Frontal cortex (tissue), 4 donors: ENCODE measurements around the gene PTPRQ. TPM values are rescaled to one million over a fixed set of nuclear protein-coding genes. Genes with fewer than 3 reads are reported as not detected.
"Not testable (repeated sequence)": the region's sequence is repeated elsewhere in the genome, so short reads cannot be mapped to it uniquely, and the experiment has no call there.

Experiments
- DNase-seq, 2 donors: peaks; one replicate each; pipeline ENCODE4 v3.0.0; 2012; ENCODE audit warnings: low spot score in 2 of 2
- FAIRE-seq: peaks from 2 replicates; lab custom pipeline; 2012; peaks lifted over from hg19 to GRCh38; lab: Jason Lieb, UNC
- total RNA-seq: library from RNA; depleted of rRNA; stranded (reverse); fragments of >200 nt; gene quantifications from one replicate; pipeline ENCODE4 v1.2.3, GENCODE V29; 2014
- donor health status: control.
- donor health status: control.
- donor health status: control.

The PTPRQ gene
- total RNA-seq, 1 donor from 2014 or later, result 0.82 TPM

GRCh38 chr12:80470403-80470802, 26.4 kb downstream of the PTPRQ start:
- FAIRE-seq (no peak), DNase-seq (no peak)

DNA sequence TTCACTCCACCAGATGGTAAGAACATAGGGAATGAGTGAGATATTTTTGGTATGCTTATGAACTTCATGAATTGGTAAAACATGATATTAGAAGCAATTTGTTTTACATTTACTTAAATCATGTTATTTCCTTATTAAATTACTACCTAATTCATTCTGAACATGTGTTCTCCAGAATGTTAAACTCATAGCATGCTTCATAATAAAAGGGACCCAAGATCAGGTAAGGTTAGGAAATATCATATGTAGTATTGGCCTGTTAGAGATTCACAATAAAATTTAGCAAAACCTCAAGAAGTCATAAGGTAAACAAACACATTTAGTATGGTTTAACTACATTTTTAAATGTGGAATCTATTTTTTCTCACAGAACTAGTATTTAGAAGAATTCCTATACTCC, 28.2 kb downstream of the PTPRQ start:
- FAIRE-seq (no peak), DNase-seq (no peak)

- FAIRE-seq (peak; percentile 78), DNase-seq (no peak)
These were observed 29.0 kb downstream of the PTPRQ start for GRCh38 chr12:80472911-80473500.

DNA sequence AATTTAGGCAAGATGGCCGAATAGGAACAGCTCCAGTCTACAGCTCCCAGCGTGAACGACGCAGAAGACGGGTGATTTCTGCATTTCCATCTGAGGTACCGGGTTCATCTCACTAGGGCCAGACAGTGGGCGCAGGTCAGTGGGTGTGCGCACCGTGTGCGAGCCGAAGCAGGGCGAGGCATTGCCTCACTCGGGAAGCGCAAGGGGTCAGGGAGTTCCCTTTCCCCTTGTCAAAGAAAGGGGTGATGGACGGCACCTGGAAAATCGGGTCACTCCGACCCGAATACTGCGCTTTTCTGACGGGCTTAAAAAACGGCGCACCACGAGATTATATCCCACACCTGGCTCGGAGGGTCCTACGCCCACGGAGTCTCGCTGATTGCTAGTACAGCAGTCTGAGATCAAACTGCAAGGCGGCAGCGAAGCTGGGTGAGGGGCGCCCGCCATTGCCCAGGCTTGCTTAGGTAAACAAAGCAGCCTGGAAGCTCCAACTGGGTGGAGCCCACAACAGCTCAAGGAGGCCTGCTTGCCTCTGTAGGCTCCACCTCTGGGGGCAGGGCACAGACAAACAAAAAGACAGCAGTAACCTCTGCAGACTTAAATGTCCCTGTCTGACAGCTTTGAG, 33.6 kb downstream of the PTPRQ start:
- not testable (repeated sequence) for FAIRE-seq, DNase-seq

DNA sequence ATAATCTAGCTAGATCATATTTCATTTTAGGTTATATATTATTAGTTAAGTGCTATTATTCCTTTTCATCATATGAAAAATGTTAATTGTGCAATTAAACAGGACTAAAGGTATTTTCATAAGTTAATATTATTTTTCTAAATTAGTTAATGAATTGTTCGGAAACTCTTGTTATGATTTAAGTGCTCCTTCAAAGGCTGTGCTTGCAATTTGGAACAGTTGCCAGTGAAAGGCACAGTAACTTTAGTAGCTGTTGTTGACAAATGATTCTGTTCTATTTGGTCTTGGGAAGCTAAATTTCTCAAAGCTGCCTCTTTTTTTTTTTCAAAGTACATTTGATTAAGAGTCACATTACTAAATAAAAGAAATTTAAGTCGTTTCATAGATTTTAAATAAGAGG, 40.7 kb downstream of the PTPRQ start:
- DNase-seq, result no peak
- FAIRE-seq, result no peak

- DNase-seq (no peak), FAIRE-seq (no peak)
These were observed 41.4 kb downstream of the PTPRQ start for GRCh38 chr12:80485222-80485987.

- FAIRE-seq (no peak), DNase-seq (no peak)
These were observed 46.3 kb downstream of the PTPRQ start for GRCh38 chr12:80490329-80490728.

DNA sequence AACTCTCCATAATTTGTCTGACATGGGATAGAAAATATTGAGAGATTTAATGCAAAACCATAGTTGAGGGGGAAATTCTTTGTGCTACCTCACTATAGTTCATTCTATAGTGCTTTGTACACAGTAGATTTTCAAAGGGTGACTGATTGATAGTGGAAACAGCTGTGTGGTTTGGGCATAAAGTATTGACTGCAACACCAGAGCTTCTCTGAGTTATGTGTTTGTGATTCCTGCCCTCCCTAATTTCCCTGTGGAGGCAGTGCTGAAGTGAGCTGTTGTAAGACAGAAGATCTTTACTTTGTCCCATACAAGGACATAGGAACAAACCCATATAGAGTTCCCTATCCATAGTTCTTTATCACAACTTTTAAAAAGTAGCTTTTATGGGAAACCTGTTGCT, 47.1 kb downstream of the PTPRQ start:
- FAIRE-seq (no peak), DNase-seq (no peak)

- no peak for FAIRE-seq
These were observed 49.4 kb downstream of the PTPRQ start for GRCh38 chr12:80493466-80493865.

DNA sequence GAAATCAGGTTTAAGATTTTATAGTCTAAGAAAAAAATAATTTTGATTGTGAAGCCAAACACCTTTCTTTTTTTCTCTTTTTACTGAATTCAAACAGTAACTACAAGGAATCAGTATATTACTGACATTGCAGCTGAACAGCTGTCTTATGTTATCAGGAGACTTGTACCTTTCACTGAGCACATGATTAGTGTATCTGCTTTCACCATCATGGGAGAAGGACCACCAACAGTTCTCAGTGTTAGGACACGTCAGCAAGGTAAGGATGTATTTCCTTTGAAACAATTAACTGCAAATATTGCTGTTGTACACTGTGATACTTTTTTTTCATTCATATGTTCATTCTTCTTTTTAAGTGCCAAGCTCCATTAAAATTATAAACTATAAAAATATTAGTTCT, 50.8 kb downstream of the PTPRQ start:
- DNase-seq (no peak), FAIRE-seq (no peak)

More at GRCh38 chr12:80493466-80493865, 49.4 kb downstream of the PTPRQ start:
- no peak for DNase-seq

DNA sequence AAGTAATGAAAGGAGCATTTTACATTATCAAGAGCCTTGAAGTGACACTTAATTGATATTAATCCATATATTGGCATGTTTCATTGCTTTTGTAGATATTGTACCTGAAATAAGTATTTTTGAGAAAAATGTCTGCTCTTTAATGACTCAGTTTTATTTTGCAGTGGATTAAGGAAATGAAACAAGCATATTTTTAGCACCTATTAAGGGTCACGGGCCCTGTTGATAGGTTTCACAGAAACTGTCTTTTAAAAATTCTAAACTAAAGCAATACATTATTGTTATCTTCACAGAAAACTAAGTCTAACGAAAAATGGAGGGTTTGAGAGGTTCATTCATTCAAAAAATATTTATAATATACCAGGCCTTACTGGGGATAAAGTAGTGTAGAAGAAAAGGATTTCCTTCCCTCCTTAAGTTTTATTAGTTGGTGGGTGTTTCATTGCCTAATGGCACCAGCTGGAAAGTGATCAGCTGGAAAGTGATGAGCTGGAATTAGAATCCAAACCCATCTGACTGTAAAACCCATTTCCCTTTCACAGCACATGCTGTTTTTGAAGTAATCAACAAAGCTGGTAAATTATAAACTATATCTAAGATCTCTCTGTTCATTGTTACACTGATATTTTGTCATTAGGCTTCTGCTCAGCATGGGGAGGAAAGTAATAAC, 54.2 kb downstream of the PTPRQ start:
- FAIRE-seq, result no peak

GRCh38 chr12:80504389-80505163, 60.5 kb downstream of the PTPRQ start:
- FAIRE-seq, result no peak

More for the DNA sequence above, 54.2 kb downstream of the PTPRQ start:
- no peak for DNase-seq

GRCh38 chr12:80509781-80510556, 65.9 kb downstream of the PTPRQ start:
- DNase-seq, result no peak

More at GRCh38 chr12:80504389-80505163, 60.5 kb downstream of the PTPRQ start:
- no peak for DNase-seq

GRCh38 chr12:80512781-80513180, 68.7 kb downstream of the PTPRQ start:
- DNase-seq, result no peak
- no peak for FAIRE-seq

More at GRCh38 chr12:80509781-80510556, 65.9 kb downstream of the PTPRQ start:
- FAIRE-seq, result no peak

DNA sequence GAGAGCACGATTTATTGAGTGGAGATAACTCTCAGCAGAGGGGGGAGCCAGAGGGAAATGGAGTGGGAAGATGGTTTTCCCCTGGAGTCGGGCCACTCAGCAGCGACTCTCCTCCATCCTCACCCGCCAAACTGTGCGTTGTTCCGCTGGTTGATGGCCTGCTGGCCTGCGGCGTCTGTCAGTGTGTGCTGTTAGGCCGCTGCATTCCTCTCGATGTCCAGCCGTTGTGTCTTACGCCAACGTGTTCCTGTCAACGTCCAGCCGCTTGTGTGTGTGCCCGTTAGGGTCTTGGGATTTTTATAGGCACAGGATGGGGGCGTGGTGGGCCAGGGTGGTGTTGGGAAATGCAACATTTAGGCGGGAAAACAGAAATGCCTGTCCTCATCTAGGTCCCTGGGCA, 69.2 kb downstream of the PTPRQ start:
- no peak for DNase-seq

DNA sequence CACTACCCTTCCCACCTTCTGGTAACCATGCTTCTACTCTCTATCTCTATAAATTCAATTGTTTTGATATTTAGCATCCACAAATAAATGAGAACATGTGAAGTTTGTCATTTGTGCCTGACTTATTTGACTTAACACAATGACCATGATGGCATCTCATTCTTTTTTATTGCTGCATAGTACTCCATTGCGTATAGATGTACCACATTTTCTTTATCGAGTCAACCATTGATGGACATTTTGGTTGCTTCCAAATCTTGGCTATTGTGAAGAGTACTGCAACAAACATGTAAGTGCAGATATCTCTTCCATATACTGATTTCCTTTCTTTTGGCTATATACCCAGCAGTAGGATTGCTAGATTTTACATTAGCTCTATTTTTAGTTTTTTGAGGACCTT, 73.6 kb downstream of the PTPRQ start:
- FAIRE-seq (no peak), DNase-seq (no peak)

More for the DNA sequence above, 69.2 kb downstream of the PTPRQ start:
- no peak for FAIRE-seq

- no peak for FAIRE-seq
- no peak for DNase-seq
These were observed 87.6 kb downstream of the PTPRQ start for GRCh38 chr12:80531646-80532045.

DNA sequence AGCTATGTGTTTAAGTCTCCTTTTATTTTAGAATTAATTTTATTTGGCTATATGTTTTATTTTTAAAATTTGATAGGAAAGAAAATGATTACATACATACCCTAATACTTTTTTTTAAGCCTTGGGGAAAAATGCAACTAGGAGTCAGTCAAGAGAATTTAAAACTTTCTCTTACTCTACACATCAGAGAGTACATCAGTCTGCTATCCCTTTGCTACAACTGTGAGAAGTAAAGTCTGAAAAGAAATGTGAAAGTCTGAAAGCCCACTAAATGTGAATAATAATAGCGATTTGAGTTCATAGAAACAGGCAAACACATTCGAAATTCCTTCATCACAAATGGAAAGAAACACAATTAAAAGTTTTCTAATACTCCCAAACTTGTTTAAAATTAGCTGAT, 95.0 kb downstream of the PTPRQ start:
- no peak for DNase-seq
- FAIRE-seq, result no peak

DNA sequence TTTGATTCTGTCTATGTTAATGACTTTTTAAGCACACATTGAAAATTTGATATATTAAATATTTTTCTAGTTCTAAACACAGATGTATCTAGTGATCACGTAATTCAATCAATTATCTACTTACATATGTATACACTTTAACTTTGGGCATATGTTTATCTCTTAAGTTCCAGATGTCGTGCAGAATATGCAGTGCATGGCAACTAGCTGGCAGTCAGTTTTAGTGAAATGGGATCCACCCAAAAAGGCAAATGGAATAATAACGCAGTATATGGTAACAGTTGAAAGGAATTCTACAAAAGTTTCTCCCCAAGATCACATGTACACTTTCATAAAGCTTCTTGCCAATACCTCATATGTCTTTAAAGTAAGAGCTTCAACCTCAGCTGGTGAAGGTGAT, 105.3 kb downstream of the PTPRQ start:
- DNase-seq (no peak), FAIRE-seq (no peak)
